ENCODE measurements around the gene KLRC1. TPM values are rescaled to one million over a fixed set of nuclear protein-coding genes. Genes with fewer than 3 reads are reported as not detected.
"Not testable (repeated sequence)": the region's sequence is repeated elsewhere in the genome, so short reads cannot be mapped to it uniquely, and the experiment has no call there.

KLRC1 gene
- total RNA-seq, 1 donor from 2014 or later: not detected

GRCh38 chr12:10398168-10398567 lies 55.0 kb downstream of the KLRC1 start:
- Histone ChIP-seq H3K4me3 (ENCODE audit: low read depth, low read length) (no peak overlapping the region), H3K27me3 (ENCODE audit: control insufficient read depth, insufficient read depth, low read length) (no peaks in the 10 kb centered on the region), H3K36me3 (ENCODE audit: control insufficient read depth, insufficient read depth, low read length) (no peaks in the 10 kb centered on the region)
- DNase-seq (ENCODE audit: low read depth): no peak
- TF ChIP-seq, protein P1, sequence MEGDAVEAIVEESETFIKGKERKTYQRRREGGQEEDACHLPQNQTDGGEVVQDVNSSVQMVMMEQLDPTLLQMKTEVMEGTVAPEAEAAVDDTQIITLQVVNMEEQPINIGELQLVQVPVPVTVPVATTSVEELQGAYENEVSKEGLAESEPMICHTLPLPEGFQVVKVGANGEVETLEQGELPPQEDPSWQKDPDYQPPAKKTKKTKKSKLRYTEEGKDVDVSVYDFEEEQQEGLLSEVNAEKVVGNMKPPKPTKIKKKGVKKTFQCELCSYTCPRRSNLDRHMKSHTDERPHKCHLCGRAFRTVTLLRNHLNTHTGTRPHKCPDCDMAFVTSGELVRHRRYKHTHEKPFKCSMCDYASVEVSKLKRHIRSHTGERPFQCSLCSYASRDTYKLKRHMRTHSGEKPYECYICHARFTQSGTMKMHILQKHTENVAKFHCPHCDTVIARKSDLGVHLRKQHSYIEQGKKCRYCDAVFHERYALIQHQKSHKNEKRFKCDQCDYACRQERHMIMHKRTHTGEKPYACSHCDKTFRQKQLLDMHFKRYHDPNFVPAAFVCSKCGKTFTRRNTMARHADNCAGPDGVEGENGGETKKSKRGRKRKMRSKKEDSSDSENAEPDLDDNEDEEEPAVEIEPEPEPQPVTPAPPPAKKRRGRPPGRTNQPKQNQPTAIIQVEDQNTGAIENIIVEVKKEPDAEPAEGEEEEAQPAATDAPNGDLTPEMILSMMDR (IDR thresholded peaks at IDR 0.05; ENCODE audit: insufficient read depth, low read length, poor library complexity, severe bottlenecking): no peak

- TF ChIP-seq, protein P1 (IDR thresholded peaks at IDR 0.05; ENCODE audit: insufficient read depth, low read length, poor library complexity, severe bottlenecking): no peak
- no peak overlapping the region for H3K4me3 ChIP-seq (ENCODE audit: low read depth, low read length)
- no peaks in the 10 kb centered on the region for H3K27me3 ChIP-seq (ENCODE audit: control insufficient read depth, insufficient read depth, low read length)
- H3K36me3 ChIP-seq (ENCODE audit: control insufficient read depth, insufficient read depth, low read length): no peaks in the 10 kb centered on the region
- DNase-seq (ENCODE audit: low read depth): no peak
Measured at GRCh38 chr12:10397296-10397695, 55.9 kb downstream of the KLRC1 start.

- not testable (repeated sequence) for DNase-seq (ENCODE audit: low read depth); H3K36me3 ChIP-seq (ENCODE audit: control insufficient read depth, insufficient read depth, low read length); H3K27me3 ChIP-seq (ENCODE audit: control insufficient read depth, insufficient read depth, low read length); H3K4me3 ChIP-seq (ENCODE audit: low read depth, low read length)
Measured at GRCh38 chr12:10396176-10396575, 57.0 kb downstream of the KLRC1 start.

Other genes starting within 250 kb of the KLRC1 start
- gene GABARAPL1, start 240.5 kb downstream of the KLRC1 start, total RNA-seq: 44.2 and 47.0 TPM in 2 replicates
- gene KLRD1, start 145.5 kb downstream of the KLRC1 start, total RNA-seq: under 0.01 and 1.5 TPM in 2 replicates
- gene KLRK1, start 63.3 kb downstream of the KLRC1 start, total RNA-seq: 0.48 TPM in 1 of 2 replicates, not detected in the other
- not detected in 2 replicates for gene KLRC4, start 43.6 kb downstream of the KLRC1 start, total RNA-seq
- gene KLRC3, start 32.8 kb downstream of the KLRC1 start, total RNA-seq: not detected in 2 replicates
- gene KLRC2, start 17.4 kb downstream of the KLRC1 start, total RNA-seq: not detected in 2 replicates
- 0.62 and 1.3 TPM in 2 replicates for gene EIF2S3B, start 52.5 kb upstream of the KLRC1 start, total RNA-seq
- 21.7 and 31.1 TPM in 2 replicates for gene MAGOHB, start 160.2 kb upstream of the KLRC1 start, total RNA-seq
- gene STYK1, start 220.7 kb upstream of the KLRC1 start, total RNA-seq: 1.1 and 1.5 TPM in 2 replicates

All from kidney epithelial cell (primary cell).